Endodermal cell (in vitro differentiated cells): Measurements from ENCODE around the gene HSPA9. TPM values are rescaled to one million over a fixed set of nuclear protein-coding genes. Genes with fewer than 3 reads are reported as not detected.

Experiments
- DNase-seq: peaks from one replicate; pipeline ENCODE4 v3.0.0-alpha.2; 2017
- H3K27ac ChIP-seq: 2 replicates; pipeline ENCODE4 v1.5.1; 2013; ENCODE audit warnings: mild to moderate bottlenecking, low read depth, low read length, moderate library complexity
- H3K27me3 ChIP-seq: 2 replicates; pipeline ENCODE4 v1.6.1; 2013; ENCODE audit warnings: mild to moderate bottlenecking, low read length, moderate library complexity; ENCODE audit not compliant: insufficient read depth, control insufficient read depth, poor library complexity, severe bottlenecking
- H3K36me3 ChIP-seq: 2 replicates; pipeline ENCODE4 v1.7.0; 2013; ENCODE audit warnings: mild to moderate bottlenecking, low read length, moderate library complexity; ENCODE audit not compliant: control insufficient read depth, insufficient read depth
- H3K4me1 ChIP-seq: one replicate; pipeline ENCODE4 v1.7.0; 2013; ENCODE audit warnings: low read length; ENCODE audit not compliant: control insufficient read depth, insufficient read depth
- H3K4me3 ChIP-seq: 2 replicates; pipeline ENCODE4 v1.5.1; 2013; ENCODE audit warnings: mild to moderate bottlenecking, low read length, moderate library complexity
- H3K9ac ChIP-seq: 2 replicates; pipeline ENCODE4 v1.6.1; 2013; ENCODE audit warnings: mild to moderate bottlenecking, low read length, moderate library complexity; ENCODE audit not compliant: poor library complexity, severe bottlenecking; ENCODE audit errors: extremely low read depth
- H3K9me3 ChIP-seq: 2 replicates; pipeline ENCODE4 v1.6.1; 2013; ENCODE audit warnings: mild to moderate bottlenecking, low read length, moderate library complexity; ENCODE audit not compliant: control insufficient read depth
- H3K27ac Mint-ChIP-seq: 2 replicates; pipeline ENCODE4 v1.8.0; 2020; ENCODE audit warnings: mixed read lengths
- H3K27me3 Mint-ChIP-seq: 2 replicates; pipeline ENCODE4 v1.8.0; 2021; ENCODE audit warnings: mild to moderate bottlenecking, mixed read lengths; ENCODE audit not compliant: insufficient read depth
- H3K36me3 Mint-ChIP-seq: 2 replicates; pipeline ENCODE4 v1.8.0; 2020; ENCODE audit warnings: low read depth, mixed read lengths
- H3K4me1 Mint-ChIP-seq: 2 replicates; pipeline ENCODE4 v1.8.0; 2020; ENCODE audit warnings: mixed read lengths
- H3K4me3 Mint-ChIP-seq: 2 replicates; pipeline ENCODE4 v1.8.0; 2020; ENCODE audit warnings: mild to moderate bottlenecking, moderate library complexity, mixed read lengths
- H3K9me3 Mint-ChIP-seq: 2 replicates; pipeline ENCODE4 v1.8.0; 2020; ENCODE audit warnings: mild to moderate bottlenecking, mixed read lengths
- WGBS, 2 experiments: methylation state at CpG; one replicate each; pipeline versions ENCODE4 v1.1.5 to v1.1.7; 2013; ENCODE audit warnings: missing lambda C conversion rate in 2 of 2, mixed read lengths in 1 of 2; ENCODE audit not compliant: insufficient coverage in 1 of 2, insufficient read length in 1 of 2; 5-methylcytosine and 5-hydroxymethylcytosine counted together
- total RNA-seq, 2 donors: library from RNA; stranded (reverse); fragmentation: NEBNext Ultra II Directional in 1 of 2; extraction: Animal tissue kit (Norgen Biotek cat#: 25700) in 1 of 2; gene quantifications; 2 replicates in 1 of 2; 3 replicates in 1 of 2; pipeline ENCODE4 v1.2.1, GENCODE V29; 2021
- TF ChIP-seq, protein P1 (sequence below): fragments of 200-600 bp; sonication (generic); conservative IDR thresholded peaks from 2 replicates; pipeline ENCODE4 v1.5.0; 2021; ENCODE audit warnings: antibody characterized with exemption, mild to moderate bottlenecking

HSPA9 gene
- total RNA-seq, 2 donors from 2014 or later, result 201 to 212 TPM

DNA sequence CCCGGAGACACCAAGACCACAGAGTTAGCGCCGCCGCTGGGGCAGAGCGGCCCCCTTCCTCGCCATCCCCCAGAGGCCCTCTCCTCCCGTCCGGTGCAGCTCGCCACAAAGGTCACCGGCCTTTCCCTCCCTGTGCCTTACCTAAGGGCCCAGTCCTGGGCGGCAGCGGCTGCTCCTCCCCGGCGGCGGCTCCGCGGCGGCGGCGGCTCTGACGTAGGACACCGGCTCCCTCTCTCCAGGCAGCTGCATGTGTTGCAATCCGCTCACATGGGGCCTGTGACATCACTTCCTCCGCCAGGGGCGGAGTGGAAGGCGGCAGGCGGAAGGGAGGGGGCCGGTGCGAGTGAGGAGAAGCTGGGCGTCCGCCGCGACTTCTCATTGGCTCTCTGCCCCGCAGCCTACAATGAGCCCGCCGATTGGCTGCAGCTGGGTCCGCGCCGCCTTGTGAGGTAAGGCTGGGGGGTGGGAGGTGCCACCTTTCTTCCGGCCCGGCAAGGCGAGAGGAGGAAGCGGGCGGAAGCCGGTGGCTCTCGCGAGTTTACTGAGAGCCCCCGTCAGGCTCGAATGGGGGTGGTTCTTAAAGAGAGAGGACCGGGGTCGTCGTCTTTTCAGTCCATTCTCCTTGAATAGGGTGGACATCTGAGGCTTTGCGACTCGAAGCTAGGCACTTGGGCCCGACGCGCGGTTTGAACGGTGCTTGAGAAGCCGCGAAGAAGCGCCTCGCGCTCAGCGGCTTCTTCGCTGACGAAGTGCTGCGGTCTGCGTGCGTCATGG is 32.1 kb downstream of the HSPA9 start, which contains the start of gene ETF1:
Gene ETF1, minus strand, starts transcription at position 281 of the 774 bp plus-strand sequence. CDS start 318 bp downstream, outside the sequence.
- peaks cover 11% of the 10 kb centered on the region for H3K4me1 ChIP-seq
- Mint-ChIP-seq H3K27ac (peak within 1 kb of the TSS; percentile 100), H3K4me3 (peak within 1 kb of the TSS; percentile 96), H3K9me3 (no peaks in the 10 kb centered on the region), H3K4me1 (peaks cover 30% of the 10 kb centered on the region), H3K27me3 (no peaks in the 10 kb centered on the region), H3K36me3 (peaks cover 13% of the 10 kb centered on the region)
- TF ChIP-seq, protein P1, sequence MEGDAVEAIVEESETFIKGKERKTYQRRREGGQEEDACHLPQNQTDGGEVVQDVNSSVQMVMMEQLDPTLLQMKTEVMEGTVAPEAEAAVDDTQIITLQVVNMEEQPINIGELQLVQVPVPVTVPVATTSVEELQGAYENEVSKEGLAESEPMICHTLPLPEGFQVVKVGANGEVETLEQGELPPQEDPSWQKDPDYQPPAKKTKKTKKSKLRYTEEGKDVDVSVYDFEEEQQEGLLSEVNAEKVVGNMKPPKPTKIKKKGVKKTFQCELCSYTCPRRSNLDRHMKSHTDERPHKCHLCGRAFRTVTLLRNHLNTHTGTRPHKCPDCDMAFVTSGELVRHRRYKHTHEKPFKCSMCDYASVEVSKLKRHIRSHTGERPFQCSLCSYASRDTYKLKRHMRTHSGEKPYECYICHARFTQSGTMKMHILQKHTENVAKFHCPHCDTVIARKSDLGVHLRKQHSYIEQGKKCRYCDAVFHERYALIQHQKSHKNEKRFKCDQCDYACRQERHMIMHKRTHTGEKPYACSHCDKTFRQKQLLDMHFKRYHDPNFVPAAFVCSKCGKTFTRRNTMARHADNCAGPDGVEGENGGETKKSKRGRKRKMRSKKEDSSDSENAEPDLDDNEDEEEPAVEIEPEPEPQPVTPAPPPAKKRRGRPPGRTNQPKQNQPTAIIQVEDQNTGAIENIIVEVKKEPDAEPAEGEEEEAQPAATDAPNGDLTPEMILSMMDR, result no peak
- H3K9me3 ChIP-seq, result no peaks in the 10 kb centered on the region
- peak within 1 kb of the TSS; percentile 97 for H3K9ac ChIP-seq
- H3K4me3 ChIP-seq, result peak within 1 kb of the TSS; percentile 96
- WGBS, 2 experiments, result 0% methylated on average over 10 to 70 of the region's 70 CpGs
- H3K27me3 ChIP-seq, result no peaks in the 10 kb centered on the region
- H3K27ac ChIP-seq, result peak within 1 kb of the TSS; percentile 97
- H3K36me3 ChIP-seq, result peaks cover 33% of the 10 kb centered on the region
- peak; percentile 100 for DNase-seq

DNA sequence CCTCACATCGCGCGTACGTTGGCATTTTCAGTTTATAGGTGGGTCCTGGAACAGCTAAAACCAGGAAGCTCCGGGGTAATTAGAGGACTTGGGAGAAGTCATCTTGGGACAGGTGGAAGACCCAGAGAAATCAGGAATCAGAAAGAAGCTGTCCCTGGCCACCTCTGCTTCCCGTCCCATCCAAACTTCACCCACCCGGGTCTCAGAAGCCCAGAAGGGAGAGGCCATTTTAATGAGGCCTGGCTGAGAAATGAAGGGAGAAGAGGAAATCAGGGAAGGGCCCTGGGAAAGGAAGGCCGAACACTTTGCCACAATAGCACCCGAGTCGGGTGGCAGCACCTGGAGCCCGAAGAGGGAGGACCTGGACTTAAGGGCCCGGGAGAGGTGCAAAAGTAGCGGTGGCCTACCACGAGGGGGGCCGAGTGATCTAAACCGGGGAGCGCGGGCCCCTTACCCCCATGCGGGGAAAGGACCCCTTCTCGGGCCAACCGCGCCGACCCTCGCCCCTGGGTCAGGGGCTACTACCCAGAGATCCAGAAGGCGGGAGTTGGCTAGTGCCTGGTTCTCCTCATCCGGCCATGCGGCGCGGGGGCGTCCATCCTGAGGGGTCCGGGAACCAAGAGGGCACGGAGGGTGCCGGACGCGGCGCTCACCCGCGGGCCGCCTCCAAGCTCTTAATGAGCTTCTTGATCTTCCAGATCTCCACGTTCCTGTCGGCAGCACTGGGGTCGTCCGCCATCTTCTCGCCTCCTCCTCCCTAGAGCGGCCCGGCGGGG is 32.8 kb downstream of the HSPA9 start:
- peaks cover 11% of the 10 kb centered on the region for H3K4me1 ChIP-seq
- H3K9me3 ChIP-seq, result no peaks in the 10 kb centered on the region
- peak overlapping the region; percentile 94 for H3K4me3 ChIP-seq
- H3K27me3 ChIP-seq, result no peaks in the 10 kb centered on the region
- 0 to 2% methylated on average over 23 to 47 of the region's 47 CpGs for WGBS, 2 experiments
- H3K36me3 ChIP-seq, result peaks cover 33% of the 10 kb centered on the region
- peak overlapping the region; percentile 97 for H3K9ac ChIP-seq
- peak overlapping the region; percentile 96 for H3K4me3 Mint-ChIP-seq
- DNase-seq, result peak; percentile 59
- H3K27me3 Mint-ChIP-seq, result no peaks in the 10 kb centered on the region
- H3K36me3 Mint-ChIP-seq, result peaks cover 13% of the 10 kb centered on the region
- TF ChIP-seq, protein P1, result no peak
- H3K27ac Mint-ChIP-seq, result peak overlapping the region; percentile 99
- no peaks in the 10 kb centered on the region for H3K9me3 Mint-ChIP-seq
- peak overlapping the region; percentile 97 for H3K27ac ChIP-seq
- peaks cover 29% of the 10 kb centered on the region for H3K4me1 Mint-ChIP-seq

DNA sequence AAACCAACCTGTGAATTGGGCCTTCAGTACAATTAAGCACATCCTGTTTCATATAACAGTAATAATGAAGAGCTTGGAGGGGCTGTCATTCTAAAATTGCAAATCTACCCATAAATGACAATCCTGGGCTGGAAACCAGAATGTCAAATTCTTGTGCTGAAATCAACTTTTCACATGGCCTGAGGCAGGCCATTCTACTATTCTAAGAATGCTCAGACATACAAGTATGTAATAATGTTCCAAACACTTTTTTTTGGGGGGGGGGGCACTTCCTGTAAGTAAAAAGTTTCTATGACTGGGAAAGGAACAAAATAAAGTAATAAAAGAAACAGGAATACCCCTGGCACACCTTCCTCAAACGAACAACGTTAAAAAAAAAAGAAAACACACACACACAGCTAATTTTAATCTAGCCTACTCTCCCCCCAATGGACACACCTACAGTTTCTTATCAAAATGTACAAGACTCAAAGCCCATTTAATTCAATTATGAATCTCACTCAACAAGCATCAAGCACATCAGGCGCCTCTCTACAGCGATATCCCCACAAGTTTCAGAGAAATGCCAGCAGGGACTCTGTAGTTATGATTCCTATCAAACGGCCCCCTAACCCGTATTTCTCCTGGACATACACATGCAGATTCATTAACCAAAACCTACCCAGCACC is 33.6 kb downstream of the HSPA9 start:
- peaks cover 29% of the 10 kb centered on the region for H3K4me1 Mint-ChIP-seq
- Histone ChIP-seq H3K4me1 (peaks cover 11% of the 10 kb centered on the region), H3K9me3 (no peaks in the 10 kb centered on the region), H3K4me3 (peak overlapping the region; percentile 94), H3K27ac (no peak overlapping the region), H3K36me3 (peaks cover 40% of the 10 kb centered on the region), H3K27me3 (no peaks in the 10 kb centered on the region), H3K9ac (peak overlapping the region; percentile 97)
- H3K27me3 Mint-ChIP-seq, result no peaks in the 10 kb centered on the region
- DNase-seq, result no peak
- 33 to 50% methylated on average over 3 to 6 of the region's 6 CpGs for WGBS, 2 experiments
- TF ChIP-seq, protein P1, result no peak
- H3K36me3 Mint-ChIP-seq, result peaks cover 18% of the 10 kb centered on the region
- peak overlapping the region; percentile 99 for H3K27ac Mint-ChIP-seq
- no peaks in the 10 kb centered on the region for H3K9me3 Mint-ChIP-seq
- H3K4me3 Mint-ChIP-seq, result peak overlapping the region; percentile 96
